HG03520 (cell line): Measurements from ENCODE around the gene XYLT1.

ENCODE experiments used
- ATAC-seq: cut with Tn5 transposase; IDR thresholded peaks from one replicate; pipeline ENCODE4 v1.9.1; 2021; ENCODE audit warnings: mild to moderate bottlenecking, moderate library complexity; ENCODE audit not compliant: unreplicated experiment

XYLT1 gene

DNA sequence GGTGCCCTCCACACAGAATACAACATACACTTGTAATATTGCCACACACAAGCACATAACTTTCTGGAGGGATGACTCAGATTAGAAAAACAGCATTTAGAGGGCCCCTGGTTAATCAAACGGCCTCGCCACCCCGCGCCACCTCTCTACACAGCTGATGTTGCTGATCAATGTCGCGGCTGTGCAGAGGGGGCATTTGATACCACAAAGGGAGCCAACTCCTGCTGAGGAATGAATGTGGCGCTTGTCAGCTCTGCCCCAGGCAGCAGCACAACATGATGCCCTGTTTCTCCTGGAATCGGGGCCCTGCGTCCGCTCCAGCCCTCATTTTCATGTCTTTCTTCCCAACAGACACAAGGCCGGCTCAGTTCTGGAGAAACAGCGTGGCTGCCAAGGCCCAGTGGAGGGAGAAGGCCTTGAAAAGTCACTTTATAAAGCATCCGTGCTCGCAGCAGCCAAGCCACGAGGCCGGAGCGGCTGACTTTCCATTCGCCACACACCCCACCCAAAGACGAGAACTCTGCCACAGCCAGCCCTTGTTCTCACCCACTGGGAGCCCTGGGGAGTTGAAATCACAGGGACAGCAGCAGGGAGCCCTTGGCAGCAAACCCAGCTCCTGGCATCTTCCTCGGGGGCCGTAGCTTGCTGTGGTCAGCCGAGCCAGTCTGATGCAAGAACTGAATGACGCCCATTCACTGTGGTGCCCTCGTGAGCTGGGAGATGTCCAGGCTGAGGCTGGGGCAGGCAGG, 65.6 kb downstream of the XYLT1 start:
- no peak for ATAC-seq

DNA sequence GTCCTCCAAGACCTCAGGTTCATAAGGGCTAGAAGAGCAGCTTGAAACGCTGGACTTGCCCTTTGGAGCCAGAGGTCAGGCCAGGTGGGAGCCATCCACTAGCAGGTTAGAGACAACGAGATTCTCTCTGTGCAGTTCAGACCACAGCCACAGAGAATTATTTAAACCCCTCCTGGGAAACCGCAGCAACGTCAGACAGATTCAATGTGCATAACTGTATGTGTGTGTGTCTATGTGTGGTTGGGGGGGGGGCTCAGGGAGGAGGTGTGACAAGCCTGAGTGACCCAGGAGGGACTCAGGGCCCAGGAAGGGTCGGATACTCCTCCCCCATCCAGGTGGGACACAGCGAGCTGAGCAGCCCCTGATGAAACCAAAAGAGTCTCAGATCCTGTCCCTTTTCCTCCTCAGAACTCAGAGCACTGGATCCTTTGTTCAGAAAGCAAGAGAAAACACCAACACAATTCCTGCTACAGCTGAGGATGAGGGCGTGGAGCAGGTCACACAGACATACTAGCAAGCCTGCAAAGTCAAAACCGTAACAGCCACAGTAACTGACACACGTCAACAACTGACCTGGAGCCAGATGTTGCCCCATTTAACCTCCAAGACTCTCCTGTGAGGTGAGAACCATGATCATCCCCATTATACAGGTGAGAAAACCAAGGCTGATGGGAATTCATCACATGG, 66.8 kb downstream of the XYLT1 start:
- ATAC-seq: no peak

DNA sequence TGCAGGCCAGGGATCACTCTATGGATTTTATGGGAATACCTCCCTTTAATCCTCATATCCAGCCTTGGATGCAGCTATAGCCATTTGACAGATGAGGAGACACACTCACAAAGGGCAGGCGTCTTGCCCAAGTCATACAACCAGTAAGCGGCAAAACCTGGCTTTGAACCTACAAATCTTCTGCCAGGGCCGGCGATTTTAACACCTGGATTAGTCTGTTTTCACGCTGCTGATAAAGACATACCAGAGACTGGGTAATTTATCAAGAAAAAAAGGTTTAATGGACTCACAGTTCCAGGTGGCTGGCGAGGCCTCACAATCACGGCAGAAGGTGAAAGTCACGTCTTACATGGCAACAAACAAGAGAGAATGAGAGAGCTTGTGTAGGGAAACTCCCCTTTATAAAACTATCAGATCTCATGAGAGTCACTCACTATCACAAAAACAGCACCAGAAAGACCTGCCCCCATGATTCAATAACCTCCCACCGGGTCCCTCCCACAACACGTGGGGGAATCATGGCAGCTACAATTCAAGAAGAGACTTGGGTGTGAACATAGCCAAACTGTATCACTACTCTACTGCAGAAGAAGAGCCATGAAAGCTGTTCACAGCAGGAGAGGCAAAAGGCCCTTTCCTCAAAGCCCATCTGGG, 67.5 kb downstream of the XYLT1 start:
- ATAC-seq: no peak

DNA sequence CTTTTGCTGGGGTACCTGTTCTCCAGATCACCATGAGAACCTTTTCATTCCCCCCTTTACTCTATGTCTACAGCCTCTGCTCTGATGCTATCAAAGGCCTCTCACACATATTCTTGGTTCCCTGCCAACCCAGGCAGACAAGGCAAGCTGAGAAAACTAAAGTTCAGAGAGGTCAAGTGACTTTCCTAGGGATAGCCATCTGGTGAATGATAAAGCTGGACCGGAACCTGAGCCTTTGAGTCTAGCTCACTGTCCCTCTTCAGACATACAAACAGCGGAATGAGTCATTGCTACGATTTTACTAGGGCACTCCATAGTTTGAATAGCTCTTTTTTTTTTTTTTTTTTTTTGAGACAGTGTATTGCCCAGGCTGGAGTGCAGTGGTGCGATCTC, 73.3 kb downstream of the XYLT1 start:
- no peak for ATAC-seq

DNA sequence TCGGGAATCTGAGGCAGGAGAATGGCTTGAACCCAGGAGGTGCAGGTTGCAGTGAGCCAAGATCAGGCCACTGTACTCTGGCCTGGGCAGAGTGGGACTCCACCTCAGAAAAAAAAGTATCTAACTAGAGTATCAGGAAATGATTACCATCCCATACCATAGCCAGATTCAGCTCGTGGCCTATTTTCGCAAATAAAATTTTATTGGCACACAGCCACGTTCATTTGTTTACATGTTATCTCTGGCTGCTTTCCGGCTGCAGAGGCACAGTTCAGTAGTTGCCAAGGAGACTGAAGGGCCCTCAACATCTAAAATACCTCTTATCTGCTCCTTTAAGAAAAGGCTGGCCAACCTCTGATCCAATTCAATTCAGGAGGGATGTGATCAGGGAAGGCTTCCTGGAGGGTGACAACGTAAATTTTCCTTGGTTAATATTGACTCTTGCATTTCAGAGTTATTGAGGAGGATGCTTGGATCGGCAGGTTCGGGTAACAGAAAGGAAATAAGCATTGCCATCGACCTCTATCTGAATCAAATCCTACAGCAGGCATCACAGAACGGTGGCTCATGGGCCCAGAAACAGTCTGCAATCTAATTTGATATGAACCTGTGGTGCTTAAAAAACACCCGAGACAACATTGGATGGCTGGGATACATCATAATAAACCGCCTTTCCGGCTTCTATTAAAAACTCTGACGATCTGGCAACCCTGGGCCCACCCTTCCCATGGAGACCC, 73.8 kb downstream of the XYLT1 start:
- ATAC-seq: no peak

DNA sequence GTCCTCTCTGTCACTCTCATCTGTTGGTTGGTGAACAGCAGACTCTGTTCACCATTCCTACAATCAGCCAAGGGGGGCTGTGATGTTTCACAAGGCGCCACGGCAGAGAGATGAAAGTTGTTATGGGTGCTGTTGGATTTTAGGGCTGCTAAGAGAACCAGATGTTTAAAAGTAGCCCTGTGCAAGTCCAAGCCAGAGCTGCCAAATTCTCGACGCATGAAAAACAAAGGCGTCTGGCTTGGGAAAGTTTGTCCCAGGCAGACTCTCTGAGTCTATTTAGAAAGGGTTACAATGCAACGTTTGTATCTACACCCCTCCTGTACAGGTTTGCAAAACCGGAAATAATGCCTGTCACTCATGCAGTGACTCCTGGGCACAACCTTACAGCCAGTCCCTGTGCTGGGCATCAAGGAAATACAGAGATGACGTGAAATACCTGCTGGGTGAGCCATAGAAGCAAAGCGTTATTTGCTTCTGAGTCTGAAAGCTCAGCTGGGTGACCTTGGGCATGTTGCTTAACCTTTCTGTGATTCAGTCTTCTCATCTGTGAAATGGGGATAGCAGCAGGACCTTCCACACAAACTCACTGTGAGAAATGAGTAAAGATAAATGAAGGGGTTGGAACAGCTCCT, 74.8 kb downstream of the XYLT1 start:
- ATAC-seq: no peak

DNA sequence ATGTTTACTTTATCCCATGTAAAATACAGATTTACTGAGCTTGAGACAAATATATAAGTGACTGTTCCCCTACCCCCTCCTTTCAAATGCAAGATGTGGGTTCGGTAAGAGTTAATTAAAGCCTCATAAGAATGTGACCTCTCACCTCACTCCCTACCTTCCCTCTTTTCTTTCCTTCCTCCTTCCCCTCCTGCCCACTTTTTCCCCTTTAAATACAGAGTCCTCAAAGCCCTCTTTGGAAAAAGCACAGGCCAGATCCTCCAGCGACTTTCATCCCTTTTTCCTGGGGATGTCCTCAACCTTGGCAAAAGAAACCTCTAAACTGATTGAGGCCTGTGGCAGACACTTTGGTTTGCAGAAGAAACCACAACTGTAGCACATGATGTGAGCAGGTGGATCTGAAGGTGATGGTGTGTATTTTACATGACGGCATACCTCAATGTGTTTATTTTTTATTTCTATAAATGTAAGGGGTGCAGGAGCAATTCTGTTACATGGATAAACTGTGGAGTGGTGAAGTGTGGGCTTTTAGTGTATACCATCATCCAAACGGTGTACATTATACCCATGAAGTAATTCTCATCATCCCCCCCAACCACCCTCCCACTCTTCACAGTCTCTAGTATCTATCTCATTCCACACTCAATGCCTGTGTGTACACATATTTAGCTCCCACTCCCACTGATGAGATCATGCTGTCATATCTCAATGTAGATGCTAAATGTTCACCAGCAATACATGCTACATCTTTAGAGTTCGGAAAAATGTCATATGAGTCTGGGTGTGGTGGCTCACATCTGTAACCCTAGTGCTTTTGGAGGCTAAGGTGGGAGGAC, 77.7 kb downstream of the XYLT1 start:
- ATAC-seq: no peak

DNA sequence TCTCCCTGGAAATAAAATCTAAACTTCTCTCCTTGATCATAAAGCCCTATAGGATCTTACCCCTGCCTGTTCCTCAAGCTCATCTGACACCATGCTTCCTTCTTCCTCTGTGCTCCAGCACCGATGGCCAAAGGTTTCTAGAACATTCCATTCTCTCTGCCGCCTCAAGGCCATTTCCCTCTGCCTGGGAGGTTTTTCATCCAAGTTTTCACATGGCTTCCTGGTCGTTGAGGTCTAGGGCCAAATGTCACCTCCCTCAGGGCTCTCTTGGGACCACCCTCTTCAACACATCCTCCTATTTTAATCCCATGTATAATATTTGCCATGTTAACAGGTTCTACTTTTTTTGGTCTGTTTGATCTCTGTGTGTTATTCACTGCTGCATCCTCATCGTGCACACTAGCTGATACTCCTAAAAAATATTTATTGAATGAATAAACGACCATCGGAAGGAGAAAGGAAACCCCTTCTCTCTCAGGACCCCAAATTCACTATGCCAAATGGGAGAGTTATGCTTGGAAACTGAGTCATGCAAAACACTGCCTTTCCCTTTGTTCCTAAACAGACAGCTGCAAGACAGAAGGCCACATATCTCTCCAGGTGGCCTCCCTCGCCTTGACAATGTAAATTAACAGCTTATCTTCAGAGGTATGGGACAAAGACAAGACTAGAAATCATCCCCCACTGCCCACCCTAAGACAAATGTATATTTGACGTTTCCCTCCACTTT, 78.5 kb downstream of the XYLT1 start:
- ATAC-seq: no peak

DNA sequence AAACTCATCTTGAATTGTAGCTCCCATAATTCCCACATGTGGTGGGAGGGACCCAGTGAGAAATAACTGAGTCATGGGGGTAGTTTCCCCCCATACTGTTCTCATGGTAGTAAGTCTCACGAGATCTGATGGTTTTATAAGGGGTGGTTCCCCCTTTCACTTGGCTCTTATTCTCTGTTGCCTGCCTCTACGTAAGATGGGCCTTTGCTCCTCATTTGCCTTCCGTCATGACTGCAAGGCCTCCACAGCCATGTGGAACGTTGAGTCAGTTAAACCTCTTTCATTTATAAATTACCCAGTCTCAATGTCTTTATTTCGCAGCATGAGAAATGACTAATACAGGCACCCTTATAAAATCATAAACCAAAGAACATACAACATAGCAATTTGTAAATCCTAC, 79.0 kb downstream of the XYLT1 start:
- ATAC-seq: no peak

DNA sequence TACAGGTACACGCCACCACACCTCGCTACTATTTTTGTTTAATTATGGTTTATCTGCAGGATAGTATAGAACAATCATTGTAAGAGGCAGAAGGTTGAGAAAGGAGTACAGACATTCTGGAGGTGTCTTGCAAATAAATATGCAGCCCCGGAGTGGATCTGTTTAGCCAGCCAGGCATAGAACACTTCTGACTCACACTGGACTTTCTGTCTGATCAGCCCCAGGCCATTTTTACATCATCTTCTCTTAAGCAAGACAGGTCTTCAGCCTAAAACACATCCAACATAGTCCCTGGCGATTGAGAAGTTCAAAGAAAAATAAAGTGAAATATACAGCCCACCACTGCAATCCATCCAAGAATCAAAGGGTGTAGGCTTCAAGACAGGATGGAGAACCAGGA, 81.4 kb downstream of the XYLT1 start:
- ATAC-seq: no peak

DNA sequence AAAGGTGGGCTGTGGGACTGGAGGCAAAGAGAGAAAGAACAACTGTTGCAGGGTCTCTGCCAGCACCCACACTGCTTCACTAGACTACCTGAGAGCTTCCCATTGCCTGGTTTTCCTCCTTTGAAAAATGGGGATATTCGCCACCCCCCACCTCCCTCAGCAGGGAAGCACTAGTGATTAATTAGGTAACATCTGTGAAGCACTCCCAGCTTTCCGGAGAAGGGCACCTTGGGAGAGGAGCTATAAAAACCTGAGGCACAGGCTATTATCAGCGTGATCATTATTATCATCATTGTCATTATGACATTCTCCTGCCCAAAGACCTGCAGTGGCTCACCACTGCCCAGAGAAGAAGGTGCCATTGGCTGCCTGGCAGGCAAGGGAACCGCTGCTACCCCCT, 83.5 kb downstream of the XYLT1 start:
- no peak for ATAC-seq

DNA sequence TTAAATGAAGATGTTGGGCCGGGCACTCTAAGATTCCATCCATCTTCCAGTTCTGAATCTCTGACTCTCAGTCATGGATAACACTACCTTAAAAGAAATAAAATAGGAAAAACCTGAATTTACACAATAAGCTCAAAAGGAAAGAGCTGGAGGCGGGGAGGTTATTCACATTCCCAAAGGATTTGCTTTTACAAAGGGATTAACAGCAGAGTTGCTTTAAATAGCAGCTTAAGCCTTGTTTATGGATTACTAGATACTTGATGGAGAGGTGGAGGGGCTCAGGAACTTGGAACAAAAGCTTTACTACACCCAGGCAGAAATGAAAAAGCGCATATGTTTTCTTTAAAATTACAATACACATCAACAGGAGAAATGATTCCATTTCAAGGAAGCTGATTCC, 84.5 kb downstream of the XYLT1 start:
- no peak for ATAC-seq

DNA sequence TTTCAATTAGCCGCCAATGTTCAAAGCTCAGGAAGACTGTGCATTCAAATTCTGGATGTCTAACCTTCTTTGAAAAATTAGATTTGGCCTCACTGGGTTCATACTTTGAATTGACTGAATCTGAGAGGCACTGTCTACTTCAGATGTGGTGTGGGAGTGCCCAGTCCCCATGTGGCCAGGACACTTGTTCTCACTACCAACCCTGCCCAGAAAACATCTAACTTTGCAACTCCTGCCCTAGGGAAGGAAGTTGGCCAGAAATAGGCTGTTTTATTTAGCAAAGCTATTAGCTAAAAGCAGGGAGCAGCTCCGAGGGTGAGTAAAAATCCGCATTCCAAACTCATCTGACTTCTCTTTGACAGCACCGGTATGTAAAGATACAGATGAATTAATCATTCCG, 86.3 kb downstream of the XYLT1 start:
- no peak for ATAC-seq

DNA sequence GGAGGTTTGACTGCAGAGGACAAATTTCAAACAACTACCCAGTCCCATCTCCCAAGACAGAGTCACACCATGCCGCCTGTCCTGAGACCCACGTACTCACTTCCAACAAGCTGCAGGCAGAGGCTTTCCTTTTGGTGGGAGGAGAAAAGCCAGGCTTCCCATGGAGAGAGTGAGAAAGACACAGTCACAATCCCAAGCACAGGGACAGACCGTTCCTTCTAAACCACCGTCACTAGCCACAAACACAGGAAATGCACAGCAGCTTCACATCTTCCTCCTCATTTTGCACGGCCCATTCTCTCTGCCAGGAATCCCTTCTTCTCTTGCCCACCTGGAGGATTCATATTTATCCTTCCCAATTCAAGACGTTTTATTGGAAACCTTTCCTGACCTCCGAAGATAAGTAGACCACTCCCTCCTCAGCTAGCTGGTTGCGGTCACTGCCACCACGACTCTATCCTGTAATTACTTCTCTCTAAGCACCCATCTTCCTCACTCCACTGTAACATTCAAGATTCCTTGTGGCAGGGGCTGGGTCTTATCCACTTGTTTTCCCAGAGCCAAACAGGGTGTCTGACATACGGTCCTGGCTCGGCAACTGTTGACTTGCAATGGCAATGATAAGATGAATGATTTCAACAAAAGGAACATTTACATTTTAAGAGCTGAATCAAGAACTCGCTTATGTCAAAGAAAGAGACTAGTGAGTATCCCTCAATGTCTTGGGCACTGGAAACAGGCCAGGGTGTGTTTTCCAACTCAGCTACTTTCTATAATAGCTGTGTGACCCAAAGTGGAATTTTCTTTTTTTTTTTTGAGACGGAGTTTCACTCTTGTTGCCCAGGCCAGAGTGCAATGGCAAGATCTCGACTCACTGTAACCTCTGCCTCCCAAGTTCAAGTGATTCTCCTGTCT, 87.6 kb downstream of the XYLT1 start:
- ATAC-seq: no peak

DNA sequence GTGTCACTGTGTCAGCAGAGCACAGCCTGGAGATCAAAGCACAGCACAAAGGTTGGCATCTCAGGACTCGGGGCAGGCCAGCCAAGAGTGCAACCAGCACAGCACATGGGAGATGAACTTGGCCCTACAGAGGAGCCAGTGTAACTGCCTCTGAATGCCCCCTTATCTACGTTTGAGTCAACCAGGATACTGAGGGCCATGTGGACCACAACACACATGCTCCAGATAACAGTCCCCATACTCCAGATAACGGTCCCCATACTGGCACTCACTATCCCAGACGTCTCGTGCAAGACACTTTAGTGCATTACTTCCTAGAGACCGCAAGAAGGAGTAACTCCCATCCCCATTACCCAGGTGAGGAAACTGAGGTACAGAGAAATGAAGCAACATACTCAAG, 88.2 kb downstream of the XYLT1 start:
- no peak for ATAC-seq

DNA sequence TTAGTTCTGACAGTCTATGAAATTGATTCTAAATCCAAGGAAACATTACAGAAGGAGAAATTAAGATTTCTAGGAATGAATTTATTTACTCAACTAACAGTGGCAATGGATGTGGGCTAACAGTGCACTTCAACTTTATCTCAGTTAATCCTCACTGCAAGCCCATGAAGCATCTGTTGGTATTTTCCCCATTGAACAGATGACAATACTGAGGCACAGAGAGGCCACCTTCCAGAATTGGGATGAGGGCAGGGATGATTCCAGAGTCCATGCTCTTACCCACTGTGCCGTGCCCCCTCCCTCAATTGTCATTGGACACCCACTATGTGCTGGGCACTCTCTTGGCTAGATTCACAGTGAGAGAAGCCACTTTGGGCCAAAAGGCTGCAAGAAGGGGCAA, 89.0 kb downstream of the XYLT1 start:
- ATAC-seq: no peak

DNA sequence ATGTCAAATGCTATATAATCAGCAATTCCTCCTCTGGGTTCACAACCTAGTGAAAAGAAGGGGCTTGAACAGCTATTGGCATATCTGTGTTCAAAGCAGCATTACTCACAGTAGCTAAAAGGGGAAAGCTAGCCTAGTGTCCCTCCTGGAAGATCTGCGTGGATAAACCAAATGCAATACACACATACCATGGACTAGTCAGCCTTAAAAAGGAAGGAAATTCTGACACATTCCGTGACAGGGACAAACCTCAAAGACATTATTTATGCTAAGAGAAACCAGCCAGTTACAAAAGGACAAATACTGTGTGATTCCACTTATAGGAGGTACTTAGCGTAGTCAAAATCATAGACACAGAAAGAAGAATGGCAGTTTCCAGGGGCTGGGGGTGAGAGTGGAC, 90.1 kb downstream of the XYLT1 start:
- no peak for ATAC-seq

DNA sequence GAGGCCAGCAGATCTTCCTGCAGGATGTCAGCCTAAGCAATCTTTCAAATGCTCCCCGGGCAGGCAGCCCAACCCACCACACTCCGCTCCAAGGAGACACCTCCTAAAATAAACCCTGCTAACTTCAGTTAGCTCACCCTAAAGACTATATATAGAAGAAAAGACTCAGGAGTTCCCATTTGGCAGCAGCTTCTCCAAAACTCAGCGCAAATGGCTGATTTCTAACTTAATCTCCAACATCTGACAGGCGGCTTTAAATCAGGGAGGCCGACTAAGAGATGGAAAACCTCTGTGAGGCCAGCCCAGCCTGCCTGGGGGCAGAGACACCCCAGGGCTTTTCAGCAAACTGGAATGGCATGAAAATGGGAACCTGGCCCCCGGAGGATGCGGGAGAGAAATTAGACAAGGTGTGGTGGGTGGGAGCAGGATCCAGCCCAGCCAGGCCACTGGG, 91.6 kb downstream of the XYLT1 start:
- ATAC-seq: no peak
